Transverse colon (tissue), 3 donors: ENCODE results near the gene PGPEP1.

Experiments
- EP300 ChIP-seq: sonication (generic); formaldehyde crosslinking; IDR thresholded peaks from one replicate; pipeline ENCODE4 v1.6.1; 2017; ENCODE audit warnings: antibody characterized with exemption, low read depth
- TF ChIP-seq, protein P1 (sequence below), 5 experiments: fragments of 200-600 bp in 3 of 5; fragments of 450-650 bp in 2 of 5; sonication (generic) in 3 of 5; IDR thresholded peaks; 1 replicate in 2 of 5; 2 replicates in 3 of 5; pipeline ENCODE4 v1.5.1; 2016 to 2017; ENCODE audit warnings: antibody characterized with exemption in 5 of 5, inconsistent platforms in 3 of 5, mild to moderate bottlenecking in 2 of 5, moderate library complexity in 1 of 5

DNA sequence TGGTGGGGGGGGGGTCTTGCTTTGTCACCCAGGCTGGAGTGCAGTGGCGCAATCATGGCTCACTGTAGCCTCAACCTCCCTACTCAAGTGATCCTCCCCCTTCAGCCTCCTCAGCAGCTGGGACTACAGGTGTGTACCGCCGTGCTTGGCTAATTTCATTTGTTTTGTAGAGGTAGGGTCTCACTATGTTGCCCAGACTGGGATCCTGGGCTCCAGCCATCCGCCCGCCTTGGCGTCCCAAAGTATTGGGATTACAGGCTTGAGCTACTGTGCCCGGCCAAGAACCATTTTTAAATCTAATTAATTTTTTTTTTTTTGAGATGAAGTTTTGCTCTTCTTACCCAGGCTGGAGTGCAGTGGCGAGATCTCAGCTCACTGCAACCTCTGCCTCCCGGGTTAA is 40.7 kb upstream of the PGPEP1 start:
- TF ChIP-seq, protein P1, sequence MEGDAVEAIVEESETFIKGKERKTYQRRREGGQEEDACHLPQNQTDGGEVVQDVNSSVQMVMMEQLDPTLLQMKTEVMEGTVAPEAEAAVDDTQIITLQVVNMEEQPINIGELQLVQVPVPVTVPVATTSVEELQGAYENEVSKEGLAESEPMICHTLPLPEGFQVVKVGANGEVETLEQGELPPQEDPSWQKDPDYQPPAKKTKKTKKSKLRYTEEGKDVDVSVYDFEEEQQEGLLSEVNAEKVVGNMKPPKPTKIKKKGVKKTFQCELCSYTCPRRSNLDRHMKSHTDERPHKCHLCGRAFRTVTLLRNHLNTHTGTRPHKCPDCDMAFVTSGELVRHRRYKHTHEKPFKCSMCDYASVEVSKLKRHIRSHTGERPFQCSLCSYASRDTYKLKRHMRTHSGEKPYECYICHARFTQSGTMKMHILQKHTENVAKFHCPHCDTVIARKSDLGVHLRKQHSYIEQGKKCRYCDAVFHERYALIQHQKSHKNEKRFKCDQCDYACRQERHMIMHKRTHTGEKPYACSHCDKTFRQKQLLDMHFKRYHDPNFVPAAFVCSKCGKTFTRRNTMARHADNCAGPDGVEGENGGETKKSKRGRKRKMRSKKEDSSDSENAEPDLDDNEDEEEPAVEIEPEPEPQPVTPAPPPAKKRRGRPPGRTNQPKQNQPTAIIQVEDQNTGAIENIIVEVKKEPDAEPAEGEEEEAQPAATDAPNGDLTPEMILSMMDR (IDR thresholded peaks at IDR 0.05), result no peak
- TF ChIP-seq EP300, result no peak
